Uterus (tissue), 2 donors: Measurements from ENCODE around the gene PDLIM4.

Experiments used
- POLR2A ChIP-seq, 2 donors: fragments of 450-650 bp; IDR thresholded peaks; one replicate each; pipeline ENCODE4 v1.6.1; 2016; ENCODE audit warnings: antibody characterized with exemption in 2 of 2, mild to moderate bottlenecking in 1 of 2, moderate library complexity in 1 of 2
- TF ChIP-seq, protein P1 (sequence below), 4 experiments: fragments of 200-600 bp in 2 of 4; fragments of 450-650 bp in 2 of 4; sonication (generic) in 2 of 4; IDR thresholded peaks; one replicate each; pipeline ENCODE4 v1.5.1; 2016 to 2019; ENCODE audit warnings: antibody characterized with exemption in 4 of 4, mild to moderate bottlenecking in 2 of 4, moderate library complexity in 1 of 4

DNA sequence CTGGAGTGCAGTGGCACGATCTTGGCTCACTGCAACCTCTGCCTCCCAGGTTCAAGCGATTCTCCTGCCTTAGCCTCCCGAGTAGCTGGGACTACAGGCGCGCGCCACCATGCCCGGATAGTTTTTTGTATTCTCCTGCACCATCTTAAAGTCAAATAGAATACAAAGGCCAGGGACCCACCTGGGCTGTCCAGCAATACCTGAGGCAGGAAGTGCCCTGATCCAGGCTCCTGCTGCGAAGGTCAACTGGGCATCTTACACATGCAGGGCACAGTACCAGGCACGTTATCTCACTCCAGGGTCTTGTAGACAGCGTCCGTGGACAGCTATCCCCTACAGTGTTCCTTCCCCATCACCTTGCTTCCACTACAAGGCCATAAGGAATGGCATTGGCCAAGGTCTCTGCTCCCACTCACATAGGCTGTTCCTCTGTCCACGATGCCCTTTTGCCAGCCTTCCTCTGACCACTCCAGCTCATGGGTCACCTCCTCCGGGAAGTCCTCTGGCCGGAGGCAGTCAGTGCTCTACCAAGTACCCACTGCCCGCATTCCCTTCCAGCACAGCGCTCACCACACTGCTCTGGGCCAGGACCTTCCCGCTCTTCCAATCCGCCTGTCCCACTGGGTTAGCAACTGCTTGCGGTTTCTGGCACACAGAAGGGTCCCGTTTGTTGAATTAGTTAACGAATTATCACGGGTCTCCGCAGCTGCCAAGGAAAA is 30.8 kb upstream of the PDLIM4 start:
- no peak for TF ChIP-seq POLR2A (IDR thresholded peaks at IDR 0.05)
- TF ChIP-seq, protein P1, sequence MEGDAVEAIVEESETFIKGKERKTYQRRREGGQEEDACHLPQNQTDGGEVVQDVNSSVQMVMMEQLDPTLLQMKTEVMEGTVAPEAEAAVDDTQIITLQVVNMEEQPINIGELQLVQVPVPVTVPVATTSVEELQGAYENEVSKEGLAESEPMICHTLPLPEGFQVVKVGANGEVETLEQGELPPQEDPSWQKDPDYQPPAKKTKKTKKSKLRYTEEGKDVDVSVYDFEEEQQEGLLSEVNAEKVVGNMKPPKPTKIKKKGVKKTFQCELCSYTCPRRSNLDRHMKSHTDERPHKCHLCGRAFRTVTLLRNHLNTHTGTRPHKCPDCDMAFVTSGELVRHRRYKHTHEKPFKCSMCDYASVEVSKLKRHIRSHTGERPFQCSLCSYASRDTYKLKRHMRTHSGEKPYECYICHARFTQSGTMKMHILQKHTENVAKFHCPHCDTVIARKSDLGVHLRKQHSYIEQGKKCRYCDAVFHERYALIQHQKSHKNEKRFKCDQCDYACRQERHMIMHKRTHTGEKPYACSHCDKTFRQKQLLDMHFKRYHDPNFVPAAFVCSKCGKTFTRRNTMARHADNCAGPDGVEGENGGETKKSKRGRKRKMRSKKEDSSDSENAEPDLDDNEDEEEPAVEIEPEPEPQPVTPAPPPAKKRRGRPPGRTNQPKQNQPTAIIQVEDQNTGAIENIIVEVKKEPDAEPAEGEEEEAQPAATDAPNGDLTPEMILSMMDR (IDR thresholded peaks at IDR 0.05) = no peak
